HG02610 (cell line): ENCODE results near the gene PGM5.

ENCODE experiments used
- ATAC-seq: cut with Tn5 transposase; IDR thresholded peaks from one replicate; pipeline ENCODE4 v1.9.1; 2021; ENCODE audit warnings: mild to moderate bottlenecking, moderate library complexity; ENCODE audit not compliant: unreplicated experiment

The PGM5 gene

GRCh38 chr9:68431307-68431706, 74.9 kb downstream of the PGM5 start:
- ATAC-seq = no peak

GRCh38 chr9:68433531-68434110, 77.2 kb downstream of the PGM5 start:
- no peak for ATAC-seq

GRCh38 chr9:68437785-68438184, 81.4 kb downstream of the PGM5 start:
- ATAC-seq = no peak

- no peak for ATAC-seq
These were observed 87.2 kb downstream of the PGM5 start for GRCh38 chr9:68443624-68444023.

GRCh38 chr9:68446836-68447235, 90.4 kb downstream of the PGM5 start:
- no peak for ATAC-seq

GRCh38 chr9:68447611-68448010, 91.2 kb downstream of the PGM5 start:
- ATAC-seq = no peak

- no peak for ATAC-seq
These were observed 98.3 kb downstream of the PGM5 start for GRCh38 chr9:68454579-68455334.

GRCh38 chr9:68455451-68455850, 99.0 kb downstream of the PGM5 start:
- ATAC-seq = no peak

- ATAC-seq = no peak
These were observed 101.4 kb downstream of the PGM5 start for GRCh38 chr9:68457803-68458202.

GRCh38 chr9:68458918-68459317, 102.5 kb downstream of the PGM5 start:
- no peak for ATAC-seq

GRCh38 chr9:68462105-68462775, 105.8 kb downstream of the PGM5 start:
- ATAC-seq = no peak

- no peak for ATAC-seq
These were observed 113.7 kb downstream of the PGM5 start for GRCh38 chr9:68470067-68470466.

- ATAC-seq = no peak
These were observed 114.2 kb downstream of the PGM5 start for GRCh38 chr9:68470634-68471033.

- no peak for ATAC-seq
These were observed 115.7 kb downstream of the PGM5 start for GRCh38 chr9:68472119-68472518.

- no peak for ATAC-seq
These were observed 117.4 kb downstream of the PGM5 start for GRCh38 chr9:68473790-68474189.

GRCh38 chr9:68476422-68476821, 120.0 kb downstream of the PGM5 start:
- ATAC-seq = no peak

GRCh38 chr9:68476847-68477246, 120.4 kb downstream of the PGM5 start:
- no peak for ATAC-seq

GRCh38 chr9:68480807-68481206, 124.4 kb downstream of the PGM5 start:
- ATAC-seq = no peak

- ATAC-seq = no peak
These were observed 126.1 kb downstream of the PGM5 start for GRCh38 chr9:68482548-68482947.

- no peak for ATAC-seq
These were observed 131.7 kb downstream of the PGM5 start for GRCh38 chr9:68488126-68488525.

- ATAC-seq = no peak
These were observed 133.2 kb downstream of the PGM5 start for GRCh38 chr9:68489646-68490045.

- ATAC-seq = no peak
These were observed 136.4 kb downstream of the PGM5 start for GRCh38 chr9:68492806-68493205.
